GM10847 (cell line): ENCODE data around the gene NCAPD3.

ENCODE experiments used
- POLR2A ChIP-seq: IDR thresholded peaks from 2 replicates; pipeline ENCODE4 v1.6.1; 2011; ENCODE audit not compliant: insufficient read length; ENCODE audit errors: extremely low read depth

The NCAPD3 gene

DNA sequence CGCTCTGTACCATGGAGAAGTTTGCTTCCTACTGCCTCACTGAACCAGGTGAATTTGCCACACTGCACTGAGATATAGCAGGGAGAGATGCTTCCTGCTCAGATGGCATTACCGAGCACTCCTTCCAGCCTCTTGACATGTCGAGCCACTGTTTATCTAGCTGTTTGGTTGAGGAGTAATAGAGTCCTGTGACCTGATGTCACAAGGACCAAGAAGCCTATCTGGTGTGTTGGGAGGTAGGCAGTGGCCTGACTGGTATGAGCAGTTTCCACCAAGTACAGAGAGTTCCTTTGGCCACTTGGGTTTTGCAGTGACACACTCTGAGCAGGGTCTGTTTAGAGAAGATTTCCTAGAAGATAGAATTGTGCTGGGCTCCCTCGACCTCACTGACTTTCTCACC is 34.8 kb upstream of the NCAPD3 start:
- no peak for TF ChIP-seq POLR2A

DNA sequence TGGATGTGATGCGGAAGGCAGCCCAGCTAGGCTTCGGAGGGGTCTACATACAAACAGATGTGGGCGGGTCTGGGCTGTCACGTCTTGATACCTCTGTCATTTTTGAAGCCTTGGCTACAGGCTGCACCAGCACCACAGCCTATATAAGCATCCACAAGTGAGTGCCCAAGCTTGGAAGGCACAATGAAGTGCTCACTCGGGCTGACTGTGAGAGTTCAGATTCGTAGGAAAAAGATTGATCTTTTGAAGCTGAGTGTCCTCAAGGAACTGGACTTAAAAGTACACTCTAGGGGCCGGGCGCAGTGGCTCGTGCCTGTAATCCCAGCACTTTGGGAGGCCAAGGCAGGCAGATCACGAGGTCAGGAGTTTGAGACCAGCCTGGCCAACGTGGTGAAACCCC is 33.3 kb upstream of the NCAPD3 start:
- no peak for TF ChIP-seq POLR2A

DNA sequence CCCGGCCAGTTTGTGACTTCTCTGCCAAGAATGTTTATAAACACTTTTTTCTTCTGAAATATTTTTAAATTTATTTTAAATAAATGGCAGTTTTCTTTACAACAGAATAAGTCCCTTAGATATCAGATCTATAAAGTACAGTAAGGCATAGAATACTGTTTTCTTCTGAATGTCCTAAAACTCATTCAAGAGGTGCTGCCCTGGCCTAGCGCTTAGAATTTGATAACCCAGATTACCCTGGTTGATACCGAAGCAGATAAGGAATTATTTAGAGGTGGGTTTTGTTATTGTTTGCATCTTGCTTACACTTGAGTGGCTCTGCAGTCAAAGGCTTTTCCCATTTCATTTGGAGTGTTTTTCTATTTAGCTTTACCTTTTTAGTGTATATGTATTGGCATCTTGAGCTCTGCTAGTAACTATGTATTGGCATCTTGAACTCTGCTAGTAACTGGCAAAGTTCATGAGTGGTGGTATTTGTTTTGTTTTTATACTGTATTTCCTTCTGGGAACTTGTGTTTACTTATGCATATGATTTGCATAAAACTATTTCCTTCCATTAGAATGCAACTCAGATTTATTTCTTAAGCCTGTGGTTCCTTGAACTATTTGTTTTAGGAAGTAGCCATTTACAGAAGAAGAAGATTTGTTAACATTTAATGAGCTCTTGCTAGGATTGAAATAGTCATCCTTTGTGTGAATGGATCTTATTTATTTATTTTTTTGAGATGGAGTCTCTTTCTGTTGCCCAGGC is 30.8 kb upstream of the NCAPD3 start:
- TF ChIP-seq POLR2A, result no peak

DNA sequence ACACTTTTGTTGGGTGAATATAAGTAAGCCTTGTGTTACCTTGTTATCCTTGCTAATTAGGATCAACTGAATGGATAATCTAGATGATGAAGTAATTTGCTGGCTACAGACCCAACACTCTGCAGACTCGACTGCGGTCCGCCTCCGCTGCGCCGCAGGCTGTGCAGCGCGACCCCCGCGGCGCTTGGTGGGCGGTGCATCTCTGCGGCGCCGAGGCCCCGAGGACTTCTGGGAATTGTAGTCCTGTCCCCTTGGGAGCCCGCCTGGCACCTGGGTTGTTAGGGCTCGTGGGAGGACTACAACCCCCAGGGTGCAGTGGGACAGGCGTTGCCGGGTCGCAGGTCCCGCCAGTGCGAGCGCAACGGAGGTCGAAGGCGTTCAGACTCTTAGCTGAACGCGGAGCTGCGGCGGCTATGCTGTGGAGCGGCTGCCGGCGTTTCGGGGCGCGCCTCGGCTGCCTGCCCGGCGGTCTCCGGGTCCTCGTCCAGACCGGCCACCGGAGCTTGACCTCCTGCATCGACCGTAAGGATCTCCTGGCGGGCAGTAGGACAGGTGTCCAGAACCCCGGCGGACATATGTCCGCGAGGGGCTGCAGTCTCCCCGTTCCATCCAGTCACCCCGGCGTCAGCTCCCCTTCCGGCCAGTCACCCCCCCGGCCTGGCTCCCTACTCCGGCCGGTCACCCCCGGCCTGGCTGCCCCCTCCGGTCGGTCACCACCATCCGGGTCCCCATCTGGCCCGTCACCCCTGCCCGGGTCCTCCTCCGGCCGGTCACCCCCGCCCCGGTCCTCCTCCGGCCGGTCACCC is 29.6 kb upstream of the NCAPD3 start, which contains the start of the genes ACAD8 and THYN1:
Gene ACAD8 (plus strand): TSS at position 381 of the 806 bp plus-strand sequence. CDS start 33 bp downstream, at position 414.
Gene THYN1 (minus strand): TSS at position 165 of the 806 bp plus-strand sequence. CDS start 470 bp downstream, outside the sequence.
- TF ChIP-seq POLR2A, result peak; percentile 79

DNA sequence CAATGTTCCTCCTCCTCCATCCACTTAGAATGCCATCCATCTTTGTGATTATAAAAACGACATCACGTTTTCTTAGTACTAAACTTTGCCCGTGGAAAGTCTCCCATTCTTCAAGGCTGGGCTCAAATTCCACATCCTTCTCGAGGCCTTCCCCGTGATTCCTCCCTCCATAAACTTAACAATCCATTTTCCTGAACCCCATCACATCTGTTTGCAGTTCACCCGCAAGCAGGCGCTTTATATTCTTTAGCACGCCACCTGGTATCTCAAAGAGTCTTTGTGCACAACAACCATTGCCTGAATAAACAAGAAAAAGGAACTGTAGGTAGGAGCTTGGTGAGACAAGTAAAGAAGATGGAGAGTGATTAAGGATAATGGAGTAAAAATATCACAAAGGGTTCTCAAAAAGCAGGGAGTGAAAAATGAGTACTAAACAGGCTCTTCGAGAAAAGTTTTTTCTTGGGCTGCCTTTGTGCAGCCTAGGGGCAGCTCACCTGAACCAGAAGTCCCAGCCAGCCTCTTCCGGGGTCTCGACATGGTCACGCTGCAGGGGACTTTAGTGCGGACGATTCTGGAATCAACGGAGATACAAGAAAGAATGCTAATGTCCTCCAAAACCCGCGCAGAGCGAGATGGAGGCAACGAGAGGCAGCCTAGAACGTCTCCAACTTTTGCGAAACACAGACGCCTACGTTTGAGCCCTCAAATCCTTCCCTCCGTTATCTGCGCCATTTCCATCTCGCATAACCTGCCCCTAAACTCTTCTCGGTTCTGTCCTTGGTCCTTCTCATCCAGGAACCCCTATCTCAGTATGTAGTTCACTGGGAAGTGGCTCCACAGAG is 28.8 kb upstream of the NCAPD3 start:
- no peak for TF ChIP-seq POLR2A

DNA sequence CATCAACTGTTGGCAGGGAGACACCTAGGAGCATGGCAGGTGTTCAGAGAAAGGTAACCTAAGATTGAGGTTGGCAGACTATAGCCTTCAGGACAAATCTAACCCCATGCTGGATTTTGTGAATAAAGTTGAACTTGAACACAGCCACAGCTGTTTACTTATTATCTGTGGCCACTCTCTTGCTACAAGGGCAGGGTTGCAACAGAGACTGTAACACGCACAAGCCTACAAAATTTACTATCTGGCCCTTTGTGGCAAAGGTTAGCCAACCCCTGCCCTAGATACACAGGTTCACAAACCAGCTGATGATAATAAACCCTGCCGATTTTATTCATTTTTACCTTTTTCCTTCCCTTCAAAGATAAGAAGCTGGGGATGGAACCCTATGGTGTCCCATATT is 26.9 kb upstream of the NCAPD3 start:
- no peak for TF ChIP-seq POLR2A

DNA sequence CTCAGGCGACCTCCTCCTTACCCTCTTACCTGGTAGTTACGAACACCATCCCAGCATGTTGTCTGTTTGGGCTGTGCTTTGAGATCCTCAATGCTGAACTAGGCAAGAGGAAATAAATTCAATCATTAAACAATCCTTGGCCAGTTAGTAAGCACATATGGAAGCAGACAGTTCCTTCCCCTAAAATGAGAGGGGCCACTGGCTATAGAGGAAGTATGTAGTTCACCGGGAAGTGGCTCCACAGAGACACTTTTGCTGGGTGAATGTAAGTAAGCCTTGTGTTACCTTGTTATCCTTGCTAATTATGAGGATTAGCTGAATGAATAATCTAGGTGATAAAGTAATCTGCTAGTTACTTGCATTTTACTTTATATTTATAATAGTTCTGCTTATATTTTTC is 26.5 kb upstream of the NCAPD3 start:
- no peak for TF ChIP-seq POLR2A

DNA sequence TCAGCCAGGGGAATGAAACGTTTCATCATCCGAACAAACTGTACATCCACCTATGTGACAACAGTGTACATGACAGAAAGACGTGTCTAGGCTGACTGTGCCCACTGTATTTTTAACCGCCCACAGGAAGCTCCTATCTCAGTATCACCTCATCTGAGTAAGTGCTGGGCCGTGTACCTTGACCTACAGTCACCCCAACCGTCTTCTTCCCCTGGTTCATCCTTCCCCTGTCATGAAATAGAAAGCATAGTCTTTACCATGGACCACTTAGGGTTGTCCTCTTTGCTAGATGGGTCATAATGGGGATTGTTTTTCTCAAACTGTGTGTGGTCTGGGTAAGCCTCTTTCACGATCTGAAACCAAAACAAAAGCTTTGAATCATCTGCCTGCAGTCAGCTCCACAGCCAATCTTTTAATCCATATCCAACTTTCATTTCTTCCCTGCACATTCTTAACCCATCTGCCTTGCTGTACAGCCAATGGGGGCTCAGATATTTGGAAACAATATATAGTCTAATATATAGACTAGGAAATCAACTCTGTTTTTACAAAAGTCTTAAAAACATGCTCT is 25.2 kb upstream of the NCAPD3 start:
- TF ChIP-seq POLR2A, result no peak

DNA sequence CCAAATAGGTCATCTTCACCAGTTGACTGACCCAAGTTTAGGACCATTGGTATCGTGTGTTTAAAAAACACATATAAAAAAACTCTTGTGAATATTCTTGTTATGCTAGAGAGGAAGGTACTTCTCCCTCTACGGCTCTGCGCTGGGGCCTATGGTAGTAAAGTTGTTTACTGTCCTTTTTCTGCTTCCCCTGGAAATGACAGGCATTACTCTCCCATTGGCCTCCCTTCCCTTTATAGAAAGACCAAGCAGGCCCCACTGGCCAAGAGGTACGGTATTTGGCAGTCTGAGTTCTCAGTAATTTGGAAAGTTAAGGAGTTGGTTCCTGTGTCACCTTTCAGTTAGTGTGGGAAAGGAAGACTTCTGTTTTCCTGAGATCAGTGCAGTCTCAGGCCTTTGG is 22.9 kb upstream of the NCAPD3 start:
- TF ChIP-seq POLR2A, result no peak

DNA sequence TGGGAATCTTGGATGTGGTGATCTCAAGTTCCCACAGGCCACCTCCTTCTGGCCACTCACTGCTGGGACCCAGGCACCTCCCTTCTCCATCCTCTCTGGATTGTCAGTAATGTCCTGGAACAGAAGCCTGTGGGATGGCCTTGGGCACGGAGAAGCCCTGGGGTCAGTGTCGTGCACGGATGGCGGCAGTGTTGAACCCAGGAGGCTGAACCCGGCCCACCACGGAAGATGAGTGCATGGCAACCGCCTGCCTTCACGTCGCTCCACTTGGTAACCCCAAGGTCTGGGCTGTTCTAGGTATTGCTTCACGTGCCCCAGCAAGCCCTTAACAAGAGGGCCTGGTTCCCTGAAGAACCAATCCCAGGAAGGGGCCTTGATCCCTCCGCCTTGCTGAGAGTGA is 22.3 kb upstream of the NCAPD3 start:
- no peak for TF ChIP-seq POLR2A

DNA sequence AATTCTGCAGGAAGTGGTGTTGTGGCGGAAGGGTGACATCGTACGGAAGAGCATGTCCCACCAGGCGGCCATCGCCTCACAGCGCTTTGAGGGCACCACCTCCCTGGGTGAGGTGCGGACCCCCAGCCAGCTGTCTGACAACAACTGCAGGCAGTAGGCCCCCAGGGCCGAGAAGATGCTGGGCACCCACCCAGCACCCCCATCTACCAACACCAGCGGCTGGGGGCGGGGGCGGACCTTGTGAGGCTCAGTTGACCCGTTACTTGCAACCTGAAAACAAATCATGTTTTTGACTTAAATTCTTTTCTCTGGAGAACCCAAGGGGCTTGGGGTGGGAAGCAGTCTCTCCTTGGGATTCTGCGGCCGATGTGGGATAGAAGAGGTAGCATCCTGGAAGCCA is 21.7 kb upstream of the NCAPD3 start:
- TF ChIP-seq POLR2A, result no peak

DNA sequence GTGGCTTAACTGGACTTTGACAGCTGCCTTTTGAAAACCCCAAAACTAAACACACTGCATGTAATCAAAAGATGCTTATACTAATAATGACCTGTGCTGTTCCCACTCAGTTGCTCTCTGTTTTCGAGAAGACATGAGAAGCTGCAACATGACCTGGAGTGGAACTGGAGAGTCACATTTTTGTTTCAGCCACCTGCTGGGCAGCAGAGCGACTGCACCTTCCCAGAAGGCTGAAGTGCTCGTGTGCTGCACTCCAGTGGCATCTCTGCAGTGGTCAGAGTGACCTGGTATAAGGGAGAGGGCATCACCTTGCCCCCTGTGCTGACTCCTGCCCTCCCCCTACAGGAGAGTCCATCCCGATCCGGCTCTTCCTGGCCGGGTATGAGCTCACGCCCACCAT is 20.8 kb upstream of the NCAPD3 start:
- no peak for TF ChIP-seq POLR2A

DNA sequence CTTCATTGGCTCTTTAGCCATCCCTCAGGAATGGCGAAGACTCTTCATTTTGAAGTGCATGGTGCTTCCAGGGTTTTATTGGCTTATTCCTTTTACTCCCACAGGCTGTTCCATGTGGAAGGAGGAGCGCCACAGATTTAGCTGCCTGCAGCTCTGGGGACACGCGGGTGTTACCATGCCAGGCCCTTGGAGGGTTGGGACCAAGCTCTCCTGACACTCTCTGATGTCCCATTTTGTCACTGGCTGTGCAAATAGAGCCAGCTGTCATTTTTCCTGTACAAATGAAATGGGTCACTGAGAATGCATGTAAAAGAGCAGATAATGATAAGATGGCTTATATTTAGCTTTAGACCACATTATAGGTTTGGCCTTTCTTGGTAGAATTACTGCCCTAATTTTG is 20.1 kb upstream of the NCAPD3 start:
- no peak for TF ChIP-seq POLR2A

DNA sequence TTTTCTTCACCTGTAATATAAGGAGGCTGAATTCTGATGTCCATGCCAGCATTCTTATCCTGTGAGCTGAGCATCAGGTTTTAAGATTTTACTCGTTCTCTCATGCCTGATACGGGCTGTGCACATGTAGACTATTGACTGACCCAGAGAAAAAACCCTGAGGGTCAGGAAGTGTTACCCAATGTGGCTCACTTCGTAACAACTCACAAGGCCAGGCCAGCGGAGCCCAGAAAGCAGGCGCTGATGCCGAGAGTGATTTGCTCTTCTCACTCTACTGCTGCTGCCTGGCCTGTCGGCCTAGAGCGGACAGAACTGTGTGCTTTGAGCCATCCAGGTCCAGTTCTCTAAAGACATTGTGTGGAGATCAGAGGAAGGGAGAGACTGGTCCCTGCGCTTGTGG is 18.6 kb upstream of the NCAPD3 start:
- TF ChIP-seq POLR2A, result no peak

DNA sequence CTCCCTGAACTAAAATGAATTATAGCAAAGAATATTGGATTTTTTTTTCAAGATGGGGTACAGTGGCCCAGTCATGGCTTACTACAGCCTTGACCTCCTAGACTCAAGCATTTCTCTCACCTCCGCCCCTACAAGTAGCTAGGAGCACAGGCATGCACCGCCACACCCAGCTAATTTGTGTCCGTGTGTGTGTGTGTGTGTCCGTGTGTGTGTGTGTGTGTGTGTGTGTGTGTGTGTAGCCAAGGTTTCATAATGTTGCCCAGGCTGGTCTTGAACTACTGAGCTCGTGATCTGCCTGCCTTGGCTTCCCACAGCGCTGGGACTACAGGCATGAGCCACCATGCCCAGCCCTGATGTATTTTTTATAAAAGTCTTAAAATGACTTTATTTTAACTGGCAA is 16.8 kb upstream of the NCAPD3 start:
- no peak for TF ChIP-seq POLR2A

DNA sequence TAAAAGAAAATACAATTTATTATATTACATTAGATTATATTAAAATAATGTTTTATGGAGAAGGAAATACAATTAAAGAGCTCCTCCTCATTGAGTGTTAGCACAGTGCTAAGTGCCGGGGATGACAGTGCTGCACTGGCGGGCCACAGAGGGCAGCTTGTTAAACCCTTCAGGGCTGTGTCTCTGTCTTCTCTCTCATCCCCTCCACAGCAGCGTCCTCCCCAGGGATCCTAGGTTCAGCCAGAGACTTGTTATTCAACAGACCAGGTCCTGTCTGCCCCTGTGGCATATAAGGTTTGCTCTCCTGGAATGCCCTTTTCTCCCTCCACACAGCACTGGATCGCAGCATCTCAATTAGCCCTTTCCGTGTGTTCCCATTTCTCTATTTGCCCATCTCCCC is 15.2 kb upstream of the NCAPD3 start:
- TF ChIP-seq POLR2A, result no peak

DNA sequence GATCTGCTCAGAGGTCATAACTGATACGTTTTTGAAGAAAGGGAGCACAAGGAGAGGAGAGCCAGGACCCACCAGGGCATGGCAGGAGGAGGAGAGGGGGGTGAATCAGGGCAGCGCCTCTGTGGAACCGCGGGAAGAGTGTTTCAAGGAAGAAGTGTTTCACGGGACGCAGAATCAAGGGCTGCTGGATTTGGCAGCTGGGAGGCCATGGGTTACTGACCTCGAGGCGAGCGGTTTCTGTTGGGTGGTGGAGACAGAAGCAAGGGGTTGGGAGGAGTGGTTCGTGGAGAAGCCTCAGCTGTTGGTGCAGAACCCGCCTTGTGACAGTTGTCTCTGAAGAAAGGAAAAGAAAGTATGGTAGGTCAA is 13.8 kb upstream of the NCAPD3 start:
- TF ChIP-seq POLR2A, result no peak
